Neural cell (in vitro differentiated cells): Measurements from ENCODE around the gene TVP23C. TPM values are rescaled to one million over a fixed set of nuclear protein-coding genes. Genes with fewer than 3 reads are reported as not detected.

Experiments used
- H2AFZ ChIP-seq: fragments of 200-600, 300-800 bp; sonication (generic), shearing (Covaris generic); 2 replicates; pipeline ENCODE4 v1.6.0; 2014; ENCODE audit warnings: low read depth, mild to moderate bottlenecking, antibody characterized with exemption, low read length, moderate library complexity
- H3F3A ChIP-seq: fragments of 200-600 bp; shearing (Covaris generic); 2 replicates; pipeline ENCODE4 v1.6.1; 2016; ENCODE audit warnings: mild to moderate bottlenecking, moderate library complexity, mixed read lengths, antibody characterized with exemption, low read length; ENCODE audit not compliant: insufficient read depth, poor library complexity, severe bottlenecking
- H3K27ac ChIP-seq: fragments of 200-600, 300-800 bp; sonication (generic), shearing (Covaris generic); 2 replicates; pipeline ENCODE4 v1.5.1; 2014; ENCODE audit warnings: mild to moderate bottlenecking, low read length, moderate library complexity
- H3K27me3 ChIP-seq: fragments of 300-800, 200-600 bp; sonication (generic), shearing (Covaris generic); 2 replicates; pipeline ENCODE4 v1.6.0; 2014; ENCODE audit warnings: mild to moderate bottlenecking, low read depth, low read length, moderate library complexity; ENCODE audit not compliant: insufficient read depth
- H3K36me3 ChIP-seq: fragments of 300-800, 200-600 bp; sonication (generic), shearing (Covaris generic); 2 replicates; pipeline ENCODE4 v1.5.1; 2014; ENCODE audit warnings: mild to moderate bottlenecking, antibody characterized with exemption, low read length, moderate library complexity; ENCODE audit not compliant: insufficient read depth
- H3K4me2 ChIP-seq: fragments of 300-800, 200-600 bp; sonication (generic), shearing (Covaris generic); 2 replicates; pipeline ENCODE4 v1.6.0; 2014; ENCODE audit warnings: mild to moderate bottlenecking, low read length
- H3K4me3 ChIP-seq: fragments of 300-800, 200-600 bp; sonication (generic), shearing (Covaris generic); 2 replicates; pipeline ENCODE4 v1.5.1; 2014; ENCODE audit warnings: mild to moderate bottlenecking, low read length, moderate library complexity
- H3K79me2 ChIP-seq: fragments of 200-600 bp; shearing (Covaris generic); replicated peaks from 2 replicates; pipeline ENCODE4 v1.6.0; 2014; ENCODE audit warnings: mild to moderate bottlenecking, low read length, moderate library complexity; ENCODE audit not compliant: insufficient read depth
- H3K9ac ChIP-seq: fragments of 300-800, 200-600 bp; sonication (generic), shearing (Covaris generic); 2 replicates; pipeline ENCODE4 v1.6.1; 2016; ENCODE audit warnings: mild to moderate bottlenecking, low read length, mixed read lengths
- H3K9me2 ChIP-seq: fragments of 200-600 bp; shearing (Covaris generic); 2 replicates; pipeline ENCODE4 v1.6.1; 2016; ENCODE audit warnings: mild to moderate bottlenecking, low read length, mixed read lengths; ENCODE audit not compliant: insufficient read depth
- H3K9me3 ChIP-seq: fragments of 200-600, 300-800 bp; sonication (generic), shearing (Covaris generic); 2 replicates; pipeline ENCODE4 v1.6.1; 2016; ENCODE audit warnings: mild to moderate bottlenecking, mixed run types, low read length, moderate library complexity, mixed read lengths
- H4K20me1 ChIP-seq: fragments of 200-600 bp; shearing (Covaris generic); 2 replicates; pipeline ENCODE4 v1.6.1; 2016; ENCODE audit warnings: mild to moderate bottlenecking, mixed run types; ENCODE audit not compliant: insufficient read depth
- EP300 ChIP-seq: fragments of 450-650 bp; conservative IDR thresholded peaks from 2 replicates; pipeline ENCODE4 v1.6.1; 2014; ENCODE audit warnings: antibody characterized with exemption, mild to moderate bottlenecking, moderate library complexity; ENCODE audit not compliant: poor library complexity, severe bottlenecking
- EZH2 ChIP-seq: fragments of 200-600, 300-800 bp; shearing (Covaris generic), sonication (generic); IDR thresholded peaks from 2 replicates; pipeline ENCODE4 v1.6.1; 2014; ENCODE audit warnings: antibody characterized with exemption, low read length, borderline replicate concordance, mild to moderate bottlenecking; ENCODE audit not compliant: insufficient read depth, poor library complexity, severe bottlenecking
- MXI1 ChIP-seq: fragments of 450-650 bp; conservative IDR thresholded peaks from 2 replicates; pipeline ENCODE4 v1.6.1; 2014; ENCODE audit warnings: antibody characterized with exemption, mild to moderate bottlenecking; ENCODE audit not compliant: poor library complexity, severe bottlenecking
- POLR2AphosphoS5 ChIP-seq: IDR thresholded peaks from 2 replicates; pipeline ENCODE4 v1.6.1; 2012
- RAD21 ChIP-seq: fragments of 450-650 bp; conservative IDR thresholded peaks from 2 replicates; pipeline ENCODE4 v1.6.1; 2014; ENCODE audit warnings: antibody characterized with exemption, mild to moderate bottlenecking, moderate library complexity
- SMC3 ChIP-seq: fragments of 450-650 bp; conservative IDR thresholded peaks from 2 replicates; pipeline ENCODE4 v1.6.1; 2014; ENCODE audit warnings: antibody characterized with exemption, mild to moderate bottlenecking, moderate library complexity; ENCODE audit not compliant: poor library complexity
- TAF1 ChIP-seq: IDR thresholded peaks from 2 replicates; pipeline ENCODE4 v1.6.1; 2012; ENCODE audit warnings: low read depth
- polyA plus RNA-seq: library from polyadenylated mRNA; depleted of rRNA; stranded (reverse); fragments of >200 nt; gene quantifications from 2 replicates; pipeline ENCODE4 v1.2.3, GENCODE V29; 2014
- TF ChIP-seq, protein P1 (sequence below): IDR thresholded peaks from 2 replicates; pipeline ENCODE4 v1.6.1; 2012; ENCODE audit warnings: borderline replicate concordance
- TF ChIP-seq, protein P2 (sequence below): fragments of 450-650 bp; IDR thresholded peaks from 2 replicates; pipeline ENCODE4 v1.5.1; 2014; ENCODE audit warnings: antibody characterized with exemption, mild to moderate bottlenecking, moderate library complexity; ENCODE audit not compliant: poor library complexity, severe bottlenecking

TVP23C gene
- polyA plus RNA-seq, 1 donor from 2014 or later: 8.9 TPM

DNA sequence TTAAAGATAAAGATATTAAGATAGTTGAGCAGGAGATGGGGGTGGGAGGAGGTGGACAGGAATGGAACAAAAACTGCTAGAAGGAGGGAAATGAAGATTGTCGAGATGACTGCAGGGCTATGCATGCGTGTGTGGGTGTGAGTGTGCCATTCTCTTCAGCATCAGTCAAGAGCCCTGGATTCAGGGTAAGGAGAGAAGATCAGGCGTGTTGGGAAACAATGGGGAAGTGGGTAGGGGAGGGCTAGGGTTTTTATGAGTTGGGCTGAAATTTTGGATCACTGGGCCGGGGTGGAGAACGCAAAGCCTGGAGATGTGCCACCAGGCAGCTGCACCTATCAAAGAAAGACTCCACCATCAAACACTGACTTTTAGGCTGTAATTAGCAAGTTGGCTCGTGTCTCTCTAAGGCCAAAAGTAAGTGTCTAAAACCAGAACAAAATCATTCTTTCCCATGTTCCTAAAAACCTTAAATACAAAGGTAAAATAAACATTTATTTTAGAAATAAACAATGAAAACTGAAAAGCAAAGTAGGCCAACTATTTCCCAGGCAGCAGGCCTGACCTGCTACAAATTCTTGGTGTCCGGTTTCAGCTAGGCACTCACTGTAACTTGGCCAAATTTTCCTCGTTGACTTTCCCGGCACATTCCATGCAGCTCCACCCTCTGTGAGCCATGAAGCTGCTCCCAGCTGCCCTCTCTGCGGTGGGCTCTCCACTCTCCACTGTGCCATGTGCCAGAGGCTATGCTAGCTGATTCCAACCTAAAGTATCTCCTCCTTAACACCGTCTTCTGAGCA, 100.1 kb downstream of the TVP23C start:
- Histone ChIP-seq H3K9me2 (no peaks in the 10 kb centered on the region), H3K27me3 (no peaks in the 10 kb centered on the region), H3F3A (no peaks in the 10 kb centered on the region), H3K9ac (no peak overlapping the region), H3K9me3 (no peaks in the 10 kb centered on the region), H3K27ac (no peak overlapping the region), H3K4me2 (no peak overlapping the region), H3K36me3 (no peaks in the 10 kb centered on the region), H3K79me2 (no peaks in the 10 kb centered on the region), H2AFZ (no peak overlapping the region), H4K20me1 (no peaks in the 10 kb centered on the region), H3K4me3 (no peak overlapping the region)
- TF ChIP-seq SMC3: no peak
- TF ChIP-seq, protein P1, sequence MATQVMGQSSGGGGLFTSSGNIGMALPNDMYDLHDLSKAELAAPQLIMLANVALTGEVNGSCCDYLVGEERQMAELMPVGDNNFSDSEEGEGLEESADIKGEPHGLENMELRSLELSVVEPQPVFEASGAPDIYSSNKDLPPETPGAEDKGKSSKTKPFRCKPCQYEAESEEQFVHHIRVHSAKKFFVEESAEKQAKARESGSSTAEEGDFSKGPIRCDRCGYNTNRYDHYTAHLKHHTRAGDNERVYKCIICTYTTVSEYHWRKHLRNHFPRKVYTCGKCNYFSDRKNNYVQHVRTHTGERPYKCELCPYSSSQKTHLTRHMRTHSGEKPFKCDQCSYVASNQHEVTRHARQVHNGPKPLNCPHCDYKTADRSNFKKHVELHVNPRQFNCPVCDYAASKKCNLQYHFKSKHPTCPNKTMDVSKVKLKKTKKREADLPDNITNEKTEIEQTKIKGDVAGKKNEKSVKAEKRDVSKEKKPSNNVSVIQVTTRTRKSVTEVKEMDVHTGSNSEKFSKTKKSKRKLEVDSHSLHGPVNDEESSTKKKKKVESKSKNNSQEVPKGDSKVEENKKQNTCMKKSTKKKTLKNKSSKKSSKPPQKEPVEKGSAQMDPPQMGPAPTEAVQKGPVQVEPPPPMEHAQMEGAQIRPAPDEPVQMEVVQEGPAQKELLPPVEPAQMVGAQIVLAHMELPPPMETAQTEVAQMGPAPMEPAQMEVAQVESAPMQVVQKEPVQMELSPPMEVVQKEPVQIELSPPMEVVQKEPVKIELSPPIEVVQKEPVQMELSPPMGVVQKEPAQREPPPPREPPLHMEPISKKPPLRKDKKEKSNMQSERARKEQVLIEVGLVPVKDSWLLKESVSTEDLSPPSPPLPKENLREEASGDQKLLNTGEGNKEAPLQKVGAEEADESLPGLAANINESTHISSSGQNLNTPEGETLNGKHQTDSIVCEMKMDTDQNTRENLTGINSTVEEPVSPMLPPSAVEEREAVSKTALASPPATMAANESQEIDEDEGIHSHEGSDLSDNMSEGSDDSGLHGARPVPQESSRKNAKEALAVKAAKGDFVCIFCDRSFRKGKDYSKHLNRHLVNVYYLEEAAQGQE: no peak
- TF ChIP-seq TAF1: no peak
- TF ChIP-seq EZH2: no peak
- TF ChIP-seq EP300: no peak
- no peak for TF ChIP-seq POLR2AphosphoS5
- TF ChIP-seq RAD21: no peak

DNA sequence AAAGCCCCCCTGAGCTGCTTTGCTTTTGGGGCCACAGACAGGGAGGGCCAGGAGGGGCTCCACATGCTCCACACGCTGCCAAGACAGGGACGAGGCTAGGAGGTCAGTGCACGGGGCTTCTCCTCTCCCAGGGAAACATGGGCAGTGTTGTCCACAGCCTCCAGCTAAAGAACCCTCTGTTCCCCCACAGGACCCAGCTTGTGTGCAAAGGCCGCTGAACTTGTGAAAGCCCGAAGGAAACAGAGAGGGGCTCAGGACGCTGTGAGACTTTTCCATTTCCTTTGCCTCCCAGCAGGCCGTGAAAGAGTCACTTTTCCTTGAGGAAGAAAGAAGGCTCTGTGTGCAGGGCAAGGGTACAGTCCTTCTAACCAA, 105.6 kb downstream of the TVP23C start:
- Histone ChIP-seq H3K27me3 (no peaks in the 10 kb centered on the region), H3K9ac (no peak overlapping the region), H2AFZ (no peak overlapping the region), H3F3A (no peaks in the 10 kb centered on the region), H3K27ac (no peak overlapping the region), H3K36me3 (peaks cover 2% of the 10 kb centered on the region), H3K9me3 (no peaks in the 10 kb centered on the region), H3K9me2 (no peaks in the 10 kb centered on the region), H4K20me1 (no peaks in the 10 kb centered on the region), H3K4me3 (no peak overlapping the region), H3K4me2 (no peak overlapping the region), H3K79me2 (no peaks in the 10 kb centered on the region)
- TF ChIP-seq EP300: no peak
- no peak for TF ChIP-seq POLR2AphosphoS5
- TF ChIP-seq, protein P2, sequence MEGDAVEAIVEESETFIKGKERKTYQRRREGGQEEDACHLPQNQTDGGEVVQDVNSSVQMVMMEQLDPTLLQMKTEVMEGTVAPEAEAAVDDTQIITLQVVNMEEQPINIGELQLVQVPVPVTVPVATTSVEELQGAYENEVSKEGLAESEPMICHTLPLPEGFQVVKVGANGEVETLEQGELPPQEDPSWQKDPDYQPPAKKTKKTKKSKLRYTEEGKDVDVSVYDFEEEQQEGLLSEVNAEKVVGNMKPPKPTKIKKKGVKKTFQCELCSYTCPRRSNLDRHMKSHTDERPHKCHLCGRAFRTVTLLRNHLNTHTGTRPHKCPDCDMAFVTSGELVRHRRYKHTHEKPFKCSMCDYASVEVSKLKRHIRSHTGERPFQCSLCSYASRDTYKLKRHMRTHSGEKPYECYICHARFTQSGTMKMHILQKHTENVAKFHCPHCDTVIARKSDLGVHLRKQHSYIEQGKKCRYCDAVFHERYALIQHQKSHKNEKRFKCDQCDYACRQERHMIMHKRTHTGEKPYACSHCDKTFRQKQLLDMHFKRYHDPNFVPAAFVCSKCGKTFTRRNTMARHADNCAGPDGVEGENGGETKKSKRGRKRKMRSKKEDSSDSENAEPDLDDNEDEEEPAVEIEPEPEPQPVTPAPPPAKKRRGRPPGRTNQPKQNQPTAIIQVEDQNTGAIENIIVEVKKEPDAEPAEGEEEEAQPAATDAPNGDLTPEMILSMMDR: no peak
- no peak for TF ChIP-seq SMC3
- no peak for TF ChIP-seq RAD21
- TF ChIP-seq MXI1: no peak
- TF ChIP-seq, protein P1: no peak
- no peak for TF ChIP-seq TAF1
- TF ChIP-seq EZH2: no peak
